KG1 (cell line): ENCODE measurements around the gene STAB1.
A peak's percentile ranks its signal among the peaks of the same experiment; 100 is the strongest.

Experiments
- DNase-seq: peaks from one replicate; lab custom pipeline; 2025; lab: John Stamatoyannopoulos, UW

Gene STAB1

GRCh38 chr3:52487050-52487787, 7.9 kb upstream of the STAB1 start:
- no peak for DNase-seq

GRCh38 chr3:52487788-52488691, 7.1 kb upstream of the STAB1 start:
- DNase-seq: no peak

- DNase-seq: no peak
Measured at GRCh38 chr3:52488746-52489145, 6.4 kb upstream of the STAB1 start.

GRCh38 chr3:52489453-52489852, 5.7 kb upstream of the STAB1 start:
- no peak for DNase-seq

GRCh38 chr3:52490035-52490938, 4.9 kb upstream of the STAB1 start:
- no peak for DNase-seq

- peak; percentile 38 for DNase-seq
Measured at GRCh38 chr3:52490939-52491526, 4.1 kb upstream of the STAB1 start.

- DNase-seq: no peak
Measured at GRCh38 chr3:52492059-52492458, 3.1 kb upstream of the STAB1 start.

- DNase-seq: no peak
Measured at GRCh38 chr3:52493232-52494017, 1.7 kb upstream of the STAB1 start.

- no peak for DNase-seq
Measured at GRCh38 chr3:52494445-52494844, 693 bp upstream of the STAB1 start.

- no peak for DNase-seq
Measured at GRCh38 chr3:52495777-52496602, 852 bp downstream of the STAB1 start.

- peak; percentile 75 for DNase-seq
Measured at GRCh38 chr3:52498137-52499054, 3.3 kb downstream of the STAB1 start.

GRCh38 chr3:52501046-52501445, 5.9 kb downstream of the STAB1 start:
- no peak for DNase-seq

- no peak for DNase-seq
Measured at GRCh38 chr3:52502001-52502400, 6.9 kb downstream of the STAB1 start.

- DNase-seq: no peak
Measured at GRCh38 chr3:52502808-52503350, 7.7 kb downstream of the STAB1 start.

GRCh38 chr3:52503788-52504424, 8.8 kb downstream of the STAB1 start:
- DNase-seq: no peak

- no peak for DNase-seq
Measured at GRCh38 chr3:52504977-52505376, 9.8 kb downstream of the STAB1 start.

- no peak for DNase-seq
Measured at GRCh38 chr3:52506266-52506966, 11.3 kb downstream of the STAB1 start.

- no peak for DNase-seq
Measured at GRCh38 chr3:52507359-52507758, 12.2 kb downstream of the STAB1 start.
